Measurements from ENCODE around the gene XPO4. TPM values are rescaled to one million over a fixed set of nuclear protein-coding genes. Genes with fewer than 3 reads are reported as not detected.

Gene XPO4
- total and polyA plus RNA-seq, 2 of the 13 experiments (the other 11 are each of a cell fraction or from before 2014, with no cell fraction given) = 8.4 to 24.8 TPM

GRCh38 chr13:20901668-20902437 lies 693 bp downstream of the XPO4 start (continued):
- TF ChIP-seq, protein P1, sequence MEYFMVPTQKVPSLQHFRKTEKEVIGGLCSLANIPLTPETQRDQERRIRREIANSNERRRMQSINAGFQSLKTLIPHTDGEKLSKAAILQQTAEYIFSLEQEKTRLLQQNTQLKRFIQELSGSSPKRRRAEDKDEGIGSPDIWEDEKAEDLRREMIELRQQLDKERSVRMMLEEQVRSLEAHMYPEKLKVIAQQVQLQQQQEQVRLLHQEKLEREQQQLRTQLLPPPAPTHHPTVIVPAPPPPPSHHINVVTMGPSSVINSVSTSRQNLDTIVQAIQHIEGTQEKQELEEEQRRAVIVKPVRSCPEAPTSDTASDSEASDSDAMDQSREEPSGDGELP (IDR thresholded peaks at IDR 0.05; ENCODE audit: borderline replicate concordance, low read depth) = 0 out of 2 replicates have a peak, but pooled peaks have one; percentile 7
- TF ChIP-seq, protein P2, sequence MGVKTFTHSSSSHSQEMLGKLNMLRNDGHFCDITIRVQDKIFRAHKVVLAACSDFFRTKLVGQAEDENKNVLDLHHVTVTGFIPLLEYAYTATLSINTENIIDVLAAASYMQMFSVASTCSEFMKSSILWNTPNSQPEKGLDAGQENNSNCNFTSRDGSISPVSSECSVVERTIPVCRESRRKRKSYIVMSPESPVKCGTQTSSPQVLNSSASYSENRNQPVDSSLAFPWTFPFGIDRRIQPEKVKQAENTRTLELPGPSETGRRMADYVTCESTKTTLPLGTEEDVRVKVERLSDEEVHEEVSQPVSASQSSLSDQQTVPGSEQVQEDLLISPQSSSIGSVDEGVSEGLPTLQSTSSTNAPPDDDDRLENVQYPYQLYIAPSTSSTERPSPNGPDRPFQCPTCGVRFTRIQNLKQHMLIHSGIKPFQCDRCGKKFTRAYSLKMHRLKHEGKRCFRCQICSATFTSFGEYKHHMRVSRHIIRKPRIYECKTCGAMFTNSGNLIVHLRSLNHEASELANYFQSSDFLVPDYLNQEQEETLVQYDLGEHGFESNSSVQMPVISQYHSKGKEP (CRISPR knock-in tag; IDR thresholded peaks at IDR 0.05) = no peak
- TF ChIP-seq, protein P3, sequence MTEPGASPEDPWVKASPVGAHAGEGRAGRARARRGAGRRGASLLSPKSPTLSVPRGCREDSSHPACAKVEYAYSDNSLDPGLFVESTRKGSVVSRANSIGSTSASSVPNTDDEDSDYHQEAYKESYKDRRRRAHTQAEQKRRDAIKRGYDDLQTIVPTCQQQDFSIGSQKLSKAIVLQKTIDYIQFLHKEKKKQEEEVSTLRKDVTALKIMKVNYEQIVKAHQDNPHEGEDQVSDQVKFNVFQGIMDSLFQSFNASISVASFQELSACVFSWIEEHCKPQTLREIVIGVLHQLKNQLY (CRISPR knock-in tag; IDR thresholded peaks at IDR 0.05) = no peak
- TF ChIP-seq, protein P4, sequence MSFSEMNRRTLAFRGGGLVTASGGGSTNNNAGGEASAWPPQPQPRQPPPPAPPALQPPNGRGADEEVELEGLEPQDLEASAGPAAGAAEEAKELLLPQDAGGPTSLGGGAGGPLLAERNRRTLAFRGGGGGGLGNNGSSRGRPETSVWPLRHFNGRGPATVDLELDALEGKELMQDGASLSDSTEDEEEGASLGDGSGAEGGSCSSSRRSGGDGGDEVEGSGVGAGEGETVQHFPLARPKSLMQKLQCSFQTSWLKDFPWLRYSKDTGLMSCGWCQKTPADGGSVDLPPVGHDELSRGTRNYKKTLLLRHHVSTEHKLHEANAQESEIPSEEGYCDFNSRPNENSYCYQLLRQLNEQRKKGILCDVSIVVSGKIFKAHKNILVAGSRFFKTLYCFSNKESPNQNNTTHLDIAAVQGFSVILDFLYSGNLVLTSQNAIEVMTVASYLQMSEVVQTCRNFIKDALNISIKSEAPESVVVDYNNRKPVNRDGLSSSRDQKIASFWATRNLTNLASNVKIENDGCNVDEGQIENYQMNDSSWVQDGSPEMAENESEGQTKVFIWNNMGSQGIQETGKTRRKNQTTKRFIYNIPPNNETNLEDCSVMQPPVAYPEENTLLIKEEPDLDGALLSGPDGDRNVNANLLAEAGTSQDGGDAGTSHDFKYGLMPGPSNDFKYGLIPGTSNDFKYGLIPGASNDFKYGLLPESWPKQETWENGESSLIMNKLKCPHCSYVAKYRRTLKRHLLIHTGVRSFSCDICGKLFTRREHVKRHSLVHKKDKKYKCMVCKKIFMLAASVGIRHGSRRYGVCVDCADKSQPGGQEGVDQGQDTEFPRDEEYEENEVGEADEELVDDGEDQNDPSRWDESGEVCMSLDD (CRISPR knock-in tag; IDR thresholded peaks at IDR 0.05; ENCODE audit: borderline replicate concordance) = peak; percentile 38; the same call in 1 of the 2 replicates
- TF ChIP-seq MXD4 (CRISPR knock-in tag; IDR thresholded peaks at IDR 0.05) (peak; percentile 98), ZZZ3 (CRISPR knock-in tag; IDR thresholded peaks at IDR 0.05; ENCODE audit: borderline replicate concordance) (no peak), ZNF883 (CRISPR knock-in tag; IDR thresholded peaks at IDR 0.05; ENCODE audit: not compliant biosample characterization) (no peak), ZNF558 (CRISPR knock-in tag; IDR thresholded peaks at IDR 0.05; ENCODE audit: borderline replicate concordance) (no peak), HNF4G (IDR thresholded peaks at IDR 0.05; ENCODE audit: borderline replicate concordance, low read depth, low read length) (no peak), HNF4G (CRISPR knock-in tag; IDR thresholded peaks at IDR 0.05; ENCODE audit: borderline replicate concordance, low read depth) (no peak), KLF15 (CRISPR knock-in tag; IDR thresholded peaks at IDR 0.05; ENCODE audit: borderline replicate concordance) (0 out of 2 replicates have a peak, but pooled peaks have one; percentile 34), GLI4 (CRISPR knock-in tag; IDR thresholded peaks at IDR 0.05; ENCODE audit: borderline replicate concordance) (no peak), BHLHE40 (IDR thresholded peaks at IDR 0.05; ENCODE audit: low read length) (peak; percentile 61; the same call in 1 of the 2 replicates), KDM4B (CRISPR knock-in tag; IDR thresholded peaks at IDR 0.05) (peak; percentile 74; the same call in 1 of the 2 replicates), ZNF768 (CRISPR knock-in tag; IDR thresholded peaks at IDR 0.05) (peak; percentile 10; the same call in 1 of the 2 replicates), ERF (CRISPR knock-in tag; IDR thresholded peaks at IDR 0.05) (0 out of 2 replicates have a peak, but pooled peaks have one; percentile 10), TFDP2 (CRISPR knock-in tag; IDR thresholded peaks at IDR 0.05) (peak; percentile 7; the same call in 1 of the 2 replicates)
- TF ChIP-seq, protein P5, sequence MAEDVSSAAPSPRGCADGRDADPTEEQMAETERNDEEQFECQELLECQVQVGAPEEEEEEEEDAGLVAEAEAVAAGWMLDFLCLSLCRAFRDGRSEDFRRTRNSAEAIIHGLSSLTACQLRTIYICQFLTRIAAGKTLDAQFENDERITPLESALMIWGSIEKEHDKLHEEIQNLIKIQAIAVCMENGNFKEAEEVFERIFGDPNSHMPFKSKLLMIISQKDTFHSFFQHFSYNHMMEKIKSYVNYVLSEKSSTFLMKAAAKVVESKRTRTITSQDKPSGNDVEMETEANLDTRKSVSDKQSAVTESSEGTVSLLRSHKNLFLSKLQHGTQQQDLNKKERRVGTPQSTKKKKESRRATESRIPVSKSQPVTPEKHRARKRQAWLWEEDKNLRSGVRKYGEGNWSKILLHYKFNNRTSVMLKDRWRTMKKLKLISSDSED (CRISPR knock-in tag; IDR thresholded peaks at IDR 0.05) = no peak
- TF ChIP-seq, protein P6, sequence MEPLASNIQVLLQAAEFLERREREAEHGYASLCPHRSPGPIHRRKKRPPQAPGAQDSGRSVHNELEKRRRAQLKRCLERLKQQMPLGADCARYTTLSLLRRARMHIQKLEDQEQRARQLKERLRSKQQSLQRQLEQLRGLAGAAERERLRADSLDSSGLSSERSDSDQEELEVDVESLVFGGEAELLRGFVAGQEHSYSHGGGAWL (CRISPR knock-in tag; IDR thresholded peaks at IDR 0.05) = peak; percentile 47; the same call in 1 of the 2 replicates

Data from HepG2 (cell line).